ENCODE results near the gene TFAP2D.

The TFAP2D gene

GRCh38 chr6:50713226-50713625 lies at the start of gene TFAP2D:
Gene TFAP2D, plus strand, starts transcription at chr6:50713526. Its CDS starts 530 bp downstream, at chr6:50714056.
- TF ChIP-seq EZH2 (IDR thresholded peaks at IDR 0.05; ENCODE audit: borderline replicate concordance, low read depth, low read length, severe bottlenecking), result no peak
- no peak for TF ChIP-seq CTCF (IDR thresholded peaks at IDR 0.05; ENCODE audit: borderline replicate concordance, extremely low read depth, low read length, poor library complexity, severe bottlenecking)
- Histone ChIP-seq H3K79me2 (ENCODE audit: insufficient read depth, low read length) (no peaks in the 10 kb centered on the region), H3K9me3 (ENCODE audit: insufficient read depth, low read length, severe bottlenecking) (no peaks in the 10 kb centered on the region), H3K4me2 (ENCODE audit: insufficient read depth, low read length) (no peak within 1 kb of the TSS), H3K27me3 (ENCODE audit: insufficient read depth, low read length, poor library complexity) (no peaks in the 10 kb centered on the region), H3K4me3 (ENCODE audit: low read depth in 1 of 2, low read length in 2 of 2) (no peak within 1 kb of the TSS), H3K36me3 (ENCODE audit: insufficient read depth, low read length) (no peaks in the 10 kb centered on the region), H3K27ac (ENCODE audit: low read length) (no peak within 1 kb of the TSS), H3K9ac (ENCODE audit: low read depth, low read length) (no peak within 1 kb of the TSS), H3K4me1 (ENCODE audit: insufficient read depth, low read length) (no peaks in the 10 kb centered on the region), H4K20me1 (ENCODE audit: insufficient read depth, low read length) (no peaks in the 10 kb centered on the region), H2AFZ (ENCODE audit: low read depth, low read length) (no peak within 1 kb of the TSS)
- DNase-seq (no peak), ATAC-seq (ENCODE audit: insufficient read depth, low read depth) (no peak)

GRCh38 chr6:50663806-50664205 lies 49.5 kb upstream of the TFAP2D start:
- ATAC-seq (ENCODE audit: insufficient read depth, low read depth) (no peak), DNase-seq (no peak)
- H3K4me1 ChIP-seq (ENCODE audit: insufficient read depth, low read length), result no peaks in the 10 kb centered on the region
- H3K27me3 ChIP-seq (ENCODE audit: insufficient read depth, low read length, poor library complexity), result no peaks in the 10 kb centered on the region
- no peak overlapping the region for H3K4me2 ChIP-seq (ENCODE audit: insufficient read depth, low read length)
- no peaks in the 10 kb centered on the region for H3K9me3 ChIP-seq (ENCODE audit: insufficient read depth, low read length, severe bottlenecking)
- no peak overlapping the region for H3K4me3 ChIP-seq (ENCODE audit: low read depth in 1 of 2, low read length in 2 of 2)
- no peaks in the 10 kb centered on the region for H3K79me2 ChIP-seq (ENCODE audit: insufficient read depth, low read length)
- H3K27ac ChIP-seq (ENCODE audit: low read length), result no peak overlapping the region
- no peak for TF ChIP-seq EZH2 (IDR thresholded peaks at IDR 0.05; ENCODE audit: borderline replicate concordance, low read depth, low read length, severe bottlenecking)
- TF ChIP-seq CTCF (IDR thresholded peaks at IDR 0.05; ENCODE audit: borderline replicate concordance, extremely low read depth, low read length, poor library complexity, severe bottlenecking), result no peak
- no peaks in the 10 kb centered on the region for H4K20me1 ChIP-seq (ENCODE audit: insufficient read depth, low read length)
- no peaks in the 10 kb centered on the region for H3K36me3 ChIP-seq (ENCODE audit: insufficient read depth, low read length)
- no peak overlapping the region for H2AFZ ChIP-seq (ENCODE audit: low read depth, low read length)
- H3K9ac ChIP-seq (ENCODE audit: low read depth, low read length), result no peak overlapping the region

GRCh38 chr6:50666089-50666488 lies 47.2 kb upstream of the TFAP2D start:
- Histone ChIP-seq H4K20me1 (ENCODE audit: insufficient read depth, low read length) (no peaks in the 10 kb centered on the region), H3K4me1 (ENCODE audit: insufficient read depth, low read length) (no peaks in the 10 kb centered on the region), H3K4me3 (ENCODE audit: low read depth in 1 of 2, low read length in 2 of 2) (no peak overlapping the region), H3K79me2 (ENCODE audit: insufficient read depth, low read length) (no peaks in the 10 kb centered on the region), H2AFZ (ENCODE audit: low read depth, low read length) (no peak overlapping the region), H3K4me2 (ENCODE audit: insufficient read depth, low read length) (no peak overlapping the region), H3K36me3 (ENCODE audit: insufficient read depth, low read length) (no peaks in the 10 kb centered on the region), H3K9ac (ENCODE audit: low read depth, low read length) (no peak overlapping the region), H3K9me3 (ENCODE audit: insufficient read depth, low read length, severe bottlenecking) (no peaks in the 10 kb centered on the region), H3K27me3 (ENCODE audit: insufficient read depth, low read length, poor library complexity) (no peaks in the 10 kb centered on the region), H3K27ac (ENCODE audit: low read length) (no peak overlapping the region)
- no peak for ATAC-seq (ENCODE audit: insufficient read depth, low read depth)
- no peak for TF ChIP-seq CTCF (IDR thresholded peaks at IDR 0.05; ENCODE audit: borderline replicate concordance, extremely low read depth, low read length, poor library complexity, severe bottlenecking)
- TF ChIP-seq EZH2 (IDR thresholded peaks at IDR 0.05; ENCODE audit: borderline replicate concordance, low read depth, low read length, severe bottlenecking), result no peak
- DNase-seq, result no peak

Data from DND-41 (cell line).